Measurements from ENCODE around the gene SLCO1B1. TPM values are rescaled to one million over a fixed set of nuclear protein-coding genes. Genes with fewer than 3 reads are reported as not detected.

SLCO1B1 gene
- total and polyA plus RNA-seq, 2 experiments from 2014 or later = 0.24 to 0.50 TPM

GRCh38 chr12:21221778-21222177, 90.8 kb downstream of the SLCO1B1 start:
- Histone ChIP-seq H3F3A (replicated peaks; ENCODE audit: low read depth) (no peaks in the 10 kb centered on the region), H3K27ac (ENCODE audit: low read depth) (no peak overlapping the region), H3K36me3 (ENCODE audit: insufficient read depth) (no peaks in the 10 kb centered on the region), H3K4me3 (no peak overlapping the region), H3K9me2 (ENCODE audit: insufficient read depth) (no peaks in the 10 kb centered on the region), H4K20me1 (replicated peaks; ENCODE audit: insufficient read depth) (no peaks in the 10 kb centered on the region), H2AFZ (no peak overlapping the region), H3K27me3 (ENCODE audit: insufficient read depth) (no peaks in the 10 kb centered on the region), H3K79me2 (replicated peaks; ENCODE audit: insufficient read depth) (no peaks in the 10 kb centered on the region), H3K4me1 (ENCODE audit: insufficient read depth) (no peaks in the 10 kb centered on the region), H3K4me2 (no peak overlapping the region)
- no peak overlapping the region for H3K4me3 Mint-ChIP-seq
- ATAC-seq (no peak), DNase-seq (ENCODE audit: low spot score) (no peak)
- H3K27me3 Mint-ChIP-seq (ENCODE audit: insufficient read depth, low read depth, poor library complexity) = no peaks in the 10 kb centered on the region
- H3K4me1 Mint-ChIP-seq = no peaks in the 10 kb centered on the region
- no peak for TF ChIP-seq REST (IDR thresholded peaks at IDR 0.05; ENCODE audit: unreplicated experiment)
- no peak for TF ChIP-seq NANOG (IDR thresholded peaks at IDR 0.05; ENCODE audit: borderline replicate concordance)
- H3K27ac Mint-ChIP-seq = no peak overlapping the region
- no peaks in the 10 kb centered on the region for H3K9me3 Mint-ChIP-seq
- no peaks in the 10 kb centered on the region for H3K36me3 Mint-ChIP-seq (ENCODE audit: low read depth)

- no peaks in the 10 kb centered on the region for H3K9me3 Mint-ChIP-seq
- ATAC-seq = no peak
- DNase-seq (ENCODE audit: low spot score) = no peak
- H3K4me1 Mint-ChIP-seq = no peaks in the 10 kb centered on the region
- no peak overlapping the region for H3K4me2 ChIP-seq
- H3K27ac ChIP-seq (ENCODE audit: low read depth) = no peak overlapping the region
- no peaks in the 10 kb centered on the region for H3K27me3 Mint-ChIP-seq (ENCODE audit: insufficient read depth, low read depth, poor library complexity)
- no peaks in the 10 kb centered on the region for H4K20me1 ChIP-seq (replicated peaks; ENCODE audit: insufficient read depth)
- no peaks in the 10 kb centered on the region for H3K36me3 Mint-ChIP-seq (ENCODE audit: low read depth)
- no peak overlapping the region for H2AFZ ChIP-seq
- no peaks in the 10 kb centered on the region for H3K79me2 ChIP-seq (replicated peaks; ENCODE audit: insufficient read depth)
- H3K9me2 ChIP-seq (ENCODE audit: insufficient read depth) = no peaks in the 10 kb centered on the region
- no peak overlapping the region for H3K4me3 ChIP-seq
- no peak overlapping the region for H3K27ac Mint-ChIP-seq
- H3K4me1 ChIP-seq (ENCODE audit: insufficient read depth) = no peaks in the 10 kb centered on the region
- no peaks in the 10 kb centered on the region for H3K36me3 ChIP-seq (ENCODE audit: insufficient read depth)
- no peak for TF ChIP-seq CREB1 (CRISPR knock-in tag; IDR thresholded peaks at IDR 0.05; ENCODE audit: low read depth)
- H3F3A ChIP-seq (replicated peaks; ENCODE audit: low read depth) = no peaks in the 10 kb centered on the region
- H3K4me3 Mint-ChIP-seq = no peak overlapping the region
- H3K27me3 ChIP-seq (ENCODE audit: insufficient read depth) = no peaks in the 10 kb centered on the region
Measured at GRCh38 chr12:21223930-21224329, 92.9 kb downstream of the SLCO1B1 start.

GRCh38 chr12:21234395-21234794, 103.4 kb downstream of the SLCO1B1 start:
- peaks cover 2% of the 10 kb centered on the region for H3K27me3 Mint-ChIP-seq (ENCODE audit: insufficient read depth, low read depth, poor library complexity)
- Histone ChIP-seq H3K4me1 (ENCODE audit: insufficient read depth) (no peaks in the 10 kb centered on the region), H2AFZ (no peak overlapping the region), H3K27me3 (ENCODE audit: insufficient read depth) (no peaks in the 10 kb centered on the region), H4K20me1 (replicated peaks; ENCODE audit: insufficient read depth) (no peaks in the 10 kb centered on the region), H3K4me2 (no peak overlapping the region), H3K4me3 (no peak overlapping the region), H3K36me3 (ENCODE audit: insufficient read depth) (no peaks in the 10 kb centered on the region), H3K9me2 (ENCODE audit: insufficient read depth) (0 out of 2 replicates have a peak, but pooled peaks cover 2% of the 10 kb centered on the region), H3F3A (replicated peaks; ENCODE audit: low read depth) (no peaks in the 10 kb centered on the region), H3K79me2 (replicated peaks; ENCODE audit: insufficient read depth) (no peaks in the 10 kb centered on the region), H3K27ac (ENCODE audit: low read depth) (no peak overlapping the region)
- H3K9me3 Mint-ChIP-seq = peaks cover 3% of the 10 kb centered on the region; the same call in 1 of the 3 replicates
- no peak overlapping the region for H3K27ac Mint-ChIP-seq
- no peaks in the 10 kb centered on the region; the same call in 2 of the 3 replicates for H3K36me3 Mint-ChIP-seq (ENCODE audit: low read depth)
- ATAC-seq = no peak
- H3K4me1 Mint-ChIP-seq = no peaks in the 10 kb centered on the region
- no peak overlapping the region for H3K4me3 Mint-ChIP-seq
- DNase-seq (ENCODE audit: low spot score) = no peak
- no peak for TF ChIP-seq ZNF462 (CRISPR knock-in tag; IDR thresholded peaks at IDR 0.05)
- TF ChIP-seq ZNF114 (CRISPR knock-in tag; IDR thresholded peaks at IDR 0.05) = no peak

All from GM23338 (cell line).